ENCODE results near the gene FAM193B.
"Not testable (repeated sequence)": the region's sequence is repeated elsewhere in the genome, so short reads cannot be mapped to it uniquely, and the experiment has no call there.

The FAM193B gene

DNA sequence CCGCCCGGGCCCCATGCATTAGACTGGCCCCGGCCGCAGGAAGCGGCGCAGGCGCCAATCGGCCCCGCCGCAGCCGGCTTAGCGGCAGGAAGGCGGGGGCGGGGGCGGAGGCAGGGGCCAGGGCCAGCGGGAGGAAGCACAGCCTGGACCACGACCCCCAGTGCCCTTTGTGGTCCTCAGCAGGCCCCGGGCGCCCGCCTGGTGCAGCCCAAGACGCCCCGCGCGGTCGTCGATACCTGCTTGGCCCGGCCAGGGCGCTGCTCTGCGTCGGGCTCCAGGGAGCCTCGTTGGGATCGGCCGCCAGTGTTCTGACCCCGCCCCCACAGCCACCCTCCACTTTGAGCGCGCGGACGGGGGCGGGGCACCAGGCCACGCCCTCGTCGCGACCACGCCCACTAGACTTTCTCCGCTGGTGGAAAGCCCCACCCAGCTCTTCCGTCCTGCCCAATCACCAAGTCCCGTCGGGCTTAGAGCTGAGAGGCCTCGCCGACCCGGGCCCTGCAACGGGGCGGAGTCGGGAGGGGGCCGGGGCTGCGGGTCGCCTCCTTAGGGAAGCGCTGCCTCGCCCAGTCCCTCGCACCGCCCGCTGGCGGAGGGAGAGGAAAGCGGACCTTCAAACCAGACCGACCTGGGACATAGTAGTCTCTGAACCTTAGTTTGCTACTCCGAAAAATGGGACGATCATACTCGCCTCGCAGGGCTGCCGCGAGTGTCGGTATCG is 56.9 kb downstream of the FAM193B start, which contains the start of gene PDLIM7:
Gene PDLIM7, minus strand, starts transcription at position 313 of the 721 bp plus-strand sequence. CDS start 1,092 bp downstream, outside the sequence.
- DNase-seq = peak; percentile 98

DNA sequence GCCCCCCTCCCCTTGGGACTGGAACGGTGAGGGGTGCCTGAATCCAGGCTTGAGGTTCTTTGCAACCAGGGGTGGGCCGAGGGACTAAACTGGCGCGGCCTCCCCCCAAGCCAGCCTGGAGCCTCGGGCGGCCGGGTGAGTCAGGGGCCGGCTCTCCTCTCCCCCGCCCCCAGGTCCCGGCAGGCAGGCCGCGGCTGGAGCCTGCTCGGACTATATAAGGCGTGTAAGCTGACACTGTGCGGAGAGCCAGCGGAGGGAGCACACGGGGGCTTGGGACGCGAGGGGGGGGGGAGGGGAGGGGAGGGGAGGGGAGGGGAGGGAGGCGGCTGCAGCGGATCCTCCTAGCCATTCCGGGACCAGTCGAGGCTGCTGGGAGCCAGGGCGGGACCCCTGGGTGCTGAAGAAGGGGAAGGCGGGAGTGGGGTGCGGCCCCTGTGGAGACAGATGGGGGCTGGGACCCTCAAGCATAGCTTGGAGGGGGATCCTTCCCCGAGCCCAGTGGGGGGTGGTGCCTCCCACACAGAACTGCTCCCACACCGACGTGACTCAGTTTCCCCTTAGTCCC is 57.6 kb downstream of the FAM193B start:
- DNase-seq = peak; percentile 97

DNA sequence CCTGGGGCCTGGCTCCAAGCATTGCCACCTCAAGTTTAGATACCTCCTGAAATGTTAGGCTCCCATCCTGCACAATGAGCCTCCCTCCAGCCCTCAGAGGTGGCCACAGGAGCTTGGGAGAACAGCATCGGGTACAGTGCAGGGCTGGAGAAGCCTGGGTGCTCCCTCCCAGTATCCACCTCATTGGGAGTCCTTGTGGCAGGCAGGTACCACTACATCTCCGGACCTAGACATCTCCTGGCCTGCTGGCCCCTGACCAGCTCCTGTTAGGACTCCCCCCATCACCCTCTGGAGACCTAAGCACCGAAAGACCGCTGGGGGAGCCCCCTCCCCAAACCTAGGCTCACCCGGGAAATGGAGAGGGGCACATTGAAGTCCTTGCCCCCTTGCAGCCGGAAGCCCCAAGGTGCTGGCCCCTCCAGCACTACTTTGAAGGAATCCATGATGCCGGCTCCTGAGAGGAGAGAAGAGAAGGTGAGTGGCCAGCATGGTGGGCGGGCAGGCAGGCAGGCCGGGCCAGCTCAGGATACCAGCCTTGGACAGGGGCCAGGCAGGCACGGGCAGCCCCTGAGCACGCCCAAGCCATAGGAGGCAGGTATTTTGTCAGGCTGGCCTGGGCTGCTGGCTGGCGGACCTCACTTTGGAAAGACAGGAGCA is 58.2 kb downstream of the FAM193B start:
- peak; percentile 82 for DNase-seq

DNA sequence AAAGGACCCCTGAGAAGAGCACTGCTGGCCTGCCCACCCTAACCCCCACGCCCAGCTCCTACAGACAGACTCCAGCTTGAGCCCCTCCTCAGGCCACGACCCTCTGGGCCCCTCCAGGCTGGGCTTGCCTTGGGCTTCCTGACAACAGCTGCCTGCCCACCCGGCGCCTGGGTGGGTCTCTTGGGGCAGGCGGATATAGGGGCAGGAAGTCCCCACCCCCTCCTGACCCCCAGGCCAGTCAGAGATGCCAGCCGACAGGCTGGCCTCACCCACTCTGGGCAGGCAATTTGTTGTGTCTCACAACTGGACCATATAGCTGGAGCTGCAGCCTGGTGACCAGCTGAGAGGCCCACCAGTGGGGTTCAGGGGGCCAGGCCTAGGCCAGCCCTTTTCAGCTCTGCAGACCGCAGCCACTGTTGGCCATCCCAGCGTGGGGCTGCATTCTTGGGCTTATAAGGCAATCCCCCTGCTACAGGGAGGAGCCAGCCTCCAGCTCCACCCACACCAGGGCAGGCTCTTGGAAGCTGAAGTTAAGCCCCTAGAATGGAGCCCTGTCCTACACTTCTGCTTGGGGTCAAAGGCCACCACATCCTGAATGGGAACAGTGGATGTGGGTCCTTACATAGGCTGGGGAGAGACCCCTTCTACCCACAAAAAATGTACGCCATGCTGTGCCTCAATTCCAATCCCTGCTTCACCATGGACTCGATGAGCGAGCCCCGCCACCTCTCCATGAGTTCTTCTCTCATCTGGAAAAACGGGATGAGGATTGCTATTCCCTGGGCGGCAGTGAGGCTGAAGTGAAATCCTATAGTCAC is 58.9 kb downstream of the FAM193B start:
- peak; percentile 96 for DNase-seq

DNA sequence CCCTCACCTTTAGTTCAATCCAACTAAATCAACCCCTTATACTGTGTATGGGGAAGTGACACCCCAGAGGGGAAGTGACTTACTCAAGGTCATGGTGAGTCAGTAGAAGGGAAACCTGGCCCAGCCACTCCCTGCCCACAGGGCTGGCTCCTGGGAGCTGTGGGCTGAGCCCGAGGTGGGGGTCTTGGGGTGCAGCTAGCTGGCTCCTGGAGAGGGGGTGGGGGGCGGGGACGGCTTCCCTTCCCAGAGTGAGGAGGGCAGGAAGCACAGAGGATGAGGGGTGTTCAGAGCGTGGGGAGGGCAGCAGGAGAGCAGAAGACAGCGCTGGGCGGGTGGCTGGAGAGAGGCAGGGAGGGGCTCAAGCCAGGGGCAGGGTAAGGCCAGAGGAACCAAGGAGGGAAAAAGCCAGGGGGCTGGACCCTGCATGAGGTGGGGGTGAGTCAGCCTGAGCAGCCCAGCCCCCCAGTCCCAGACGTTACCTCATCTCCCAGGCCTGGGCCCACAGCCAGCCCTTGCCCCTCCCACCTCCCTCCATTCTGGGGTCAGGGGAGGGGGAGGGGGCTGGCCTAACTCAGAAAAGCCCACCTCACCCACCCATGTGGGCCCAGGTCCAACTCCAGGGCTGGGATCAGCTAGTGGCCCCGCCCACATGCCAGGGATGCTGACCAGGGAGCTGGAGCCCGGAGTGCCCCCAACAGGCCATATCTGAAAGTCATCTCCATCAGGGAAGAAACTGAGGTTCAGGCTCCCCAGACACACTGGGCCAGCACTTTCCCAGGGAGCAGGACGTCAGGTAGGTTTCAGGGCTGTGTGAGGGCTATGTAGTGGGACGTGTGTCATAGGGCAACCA is 59.8 kb downstream of the FAM193B start:
- DNase-seq = peak; percentile 97

DNA sequence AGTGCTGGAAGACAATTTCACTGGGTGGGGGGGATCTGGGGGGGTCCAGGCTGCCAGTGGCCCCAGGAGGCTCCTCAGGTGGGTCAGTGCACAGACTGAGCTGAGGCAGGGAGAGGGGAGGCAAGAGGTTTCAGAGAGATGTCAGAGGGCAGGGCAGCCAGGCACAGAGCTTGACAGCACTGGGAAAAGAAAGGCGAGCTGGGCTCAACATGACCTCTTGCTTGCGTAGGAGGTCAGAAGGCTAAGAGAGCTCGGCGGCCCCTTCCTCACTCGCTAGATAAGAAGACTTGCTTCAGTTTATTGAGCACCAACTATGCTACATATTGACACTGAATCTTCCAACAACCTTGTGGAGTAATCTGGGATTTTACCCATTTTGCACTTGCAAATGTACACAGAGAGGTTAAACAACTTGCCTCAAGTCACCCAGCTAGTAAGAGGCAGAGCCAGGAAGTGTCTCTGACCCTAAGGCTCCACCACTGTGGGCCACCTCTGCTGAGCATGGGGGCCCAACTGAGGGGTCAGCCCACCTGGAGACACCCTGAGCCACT is 60.5 kb downstream of the FAM193B start:
- DNase-seq = no peak

DNA sequence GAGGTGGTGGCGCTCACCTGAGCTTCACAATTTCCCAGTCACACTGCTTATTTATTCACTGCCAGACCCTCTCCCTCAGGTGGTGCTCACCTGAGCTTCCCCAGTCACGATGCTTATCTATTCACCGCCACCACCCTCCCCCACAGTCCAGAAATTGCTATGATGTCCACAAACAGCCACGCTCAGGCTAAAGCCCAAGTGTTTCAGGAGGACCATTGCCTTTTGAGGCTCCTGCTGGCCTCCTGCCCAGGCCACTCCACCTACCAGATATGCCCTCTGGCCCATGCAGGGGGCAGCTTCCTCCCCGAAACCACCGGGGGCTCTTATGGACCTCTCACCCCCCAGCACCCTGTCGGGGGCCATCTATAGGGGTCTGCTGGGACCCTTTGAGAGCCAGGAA is 61.5 kb downstream of the FAM193B start:
- DNase-seq = no peak

DNA sequence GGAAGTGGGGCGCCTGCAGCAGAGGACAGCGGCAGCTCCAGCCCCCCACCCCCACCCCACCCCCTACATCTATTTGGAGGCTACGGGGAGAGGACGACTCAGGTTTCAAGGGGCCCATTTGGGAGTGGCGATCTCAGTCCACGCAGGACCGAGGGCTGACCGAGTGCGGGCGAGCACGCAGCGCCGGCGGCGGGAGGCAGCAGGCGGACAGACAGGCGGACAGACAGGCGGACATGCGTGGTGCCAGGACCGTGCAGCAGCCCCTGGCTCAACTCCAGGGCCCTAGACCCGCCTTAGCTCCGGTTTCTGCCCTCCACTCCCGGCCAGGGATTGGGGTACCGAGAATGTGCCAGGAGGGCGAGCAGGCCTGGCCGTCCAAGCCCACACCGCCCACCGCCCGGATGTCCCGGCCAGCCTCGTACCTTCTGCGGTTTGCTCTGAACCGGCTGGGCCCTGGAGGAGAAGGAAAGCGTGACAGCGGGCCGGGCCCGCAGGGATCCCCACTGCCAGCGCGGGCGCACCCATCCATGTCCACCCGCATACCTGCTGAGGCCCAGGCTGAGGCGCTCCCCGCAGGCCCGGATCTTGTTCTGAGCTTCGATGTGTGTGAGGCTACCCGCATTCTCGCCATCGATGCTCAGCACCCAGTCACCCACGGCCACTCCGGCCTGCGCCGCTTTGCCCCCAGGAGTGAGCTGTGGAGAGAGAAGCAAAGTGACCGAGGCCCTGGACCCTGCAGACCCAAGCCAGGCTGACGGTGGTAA is 62.2 kb downstream of the FAM193B start:
- no peak for DNase-seq

DNA sequence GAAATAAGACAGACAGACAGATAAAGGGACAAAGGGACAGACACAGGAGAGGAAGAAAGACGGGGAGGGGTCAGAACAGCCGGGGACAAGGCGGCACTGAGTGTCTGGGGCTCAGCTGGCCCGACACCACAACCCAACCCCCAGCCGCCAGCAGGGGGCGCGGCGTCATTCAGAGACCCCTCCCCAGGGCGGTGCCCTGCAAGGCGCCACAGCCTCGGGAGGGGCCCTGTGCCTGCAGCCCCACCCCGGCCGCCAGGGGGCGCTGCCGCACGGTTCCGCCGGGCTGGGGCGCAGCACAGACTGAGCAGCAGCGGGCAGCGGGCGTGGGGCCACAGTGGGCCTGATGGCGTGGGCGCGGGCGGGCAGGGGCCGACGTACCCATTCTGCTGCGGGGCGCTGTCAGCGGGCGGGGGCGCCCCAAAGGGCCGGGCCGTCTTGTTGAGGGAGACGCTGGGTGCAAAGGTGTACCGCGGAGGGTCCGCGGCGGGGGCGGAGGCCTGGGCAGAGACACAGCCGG is 62.9 kb downstream of the FAM193B start:
- peak; percentile 56 for DNase-seq

DNA sequence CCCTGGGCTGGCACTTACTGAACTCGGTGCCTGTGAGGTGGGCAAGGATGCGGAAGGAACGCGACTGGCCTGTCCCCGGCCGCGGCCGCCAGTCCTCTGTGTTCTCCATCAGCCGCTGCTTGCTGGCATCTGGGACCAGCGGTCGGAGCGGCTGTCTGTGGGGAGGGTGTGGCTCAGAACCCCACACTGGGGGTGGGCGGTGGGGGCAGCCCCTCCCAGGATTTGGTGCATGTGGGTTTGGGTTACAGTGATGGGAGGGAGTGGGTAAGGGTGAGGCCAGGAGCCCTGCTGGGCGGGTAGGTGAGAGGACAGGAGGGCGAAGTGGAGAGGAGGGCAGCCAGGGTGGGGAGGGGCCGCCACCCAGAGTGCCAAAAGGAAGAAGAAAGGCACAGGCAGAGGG is 63.4 kb downstream of the FAM193B start:
- DNase-seq = no peak

DNA sequence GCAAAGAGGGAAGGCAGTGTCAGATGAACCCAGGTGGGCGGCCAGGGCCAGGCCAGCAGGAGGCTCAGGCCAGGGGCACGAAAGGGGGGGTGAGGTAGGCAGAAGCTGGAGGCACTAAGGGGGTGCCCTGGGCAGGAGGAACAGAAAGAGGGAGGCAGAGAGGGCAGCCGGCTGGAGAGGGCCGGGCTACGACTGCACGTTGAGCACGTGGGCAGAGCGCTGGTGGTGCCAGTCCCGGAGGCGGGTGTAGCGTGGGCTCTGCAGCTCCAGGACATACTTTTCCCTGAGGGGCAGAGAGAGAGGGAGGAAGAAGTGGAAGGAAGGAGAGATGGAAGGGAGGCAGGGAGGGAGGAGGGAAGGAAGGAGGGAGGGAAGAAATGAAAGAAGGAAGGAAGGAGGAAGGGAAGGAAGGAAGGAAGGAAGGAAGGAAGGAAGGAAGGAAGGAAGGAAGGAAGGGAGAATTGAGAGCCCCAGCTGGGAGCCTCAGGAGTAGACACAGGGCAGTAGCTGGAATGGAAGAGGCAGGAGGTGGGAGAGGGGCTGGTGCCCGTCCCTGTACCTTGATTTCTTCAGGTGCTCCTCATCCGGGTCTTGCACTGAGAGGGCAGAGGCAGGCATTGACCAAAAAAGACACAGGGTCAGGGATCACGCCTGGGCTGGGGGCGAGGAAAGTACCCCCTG is 63.9 kb downstream of the FAM193B start:
- no peak for DNase-seq

DNA sequence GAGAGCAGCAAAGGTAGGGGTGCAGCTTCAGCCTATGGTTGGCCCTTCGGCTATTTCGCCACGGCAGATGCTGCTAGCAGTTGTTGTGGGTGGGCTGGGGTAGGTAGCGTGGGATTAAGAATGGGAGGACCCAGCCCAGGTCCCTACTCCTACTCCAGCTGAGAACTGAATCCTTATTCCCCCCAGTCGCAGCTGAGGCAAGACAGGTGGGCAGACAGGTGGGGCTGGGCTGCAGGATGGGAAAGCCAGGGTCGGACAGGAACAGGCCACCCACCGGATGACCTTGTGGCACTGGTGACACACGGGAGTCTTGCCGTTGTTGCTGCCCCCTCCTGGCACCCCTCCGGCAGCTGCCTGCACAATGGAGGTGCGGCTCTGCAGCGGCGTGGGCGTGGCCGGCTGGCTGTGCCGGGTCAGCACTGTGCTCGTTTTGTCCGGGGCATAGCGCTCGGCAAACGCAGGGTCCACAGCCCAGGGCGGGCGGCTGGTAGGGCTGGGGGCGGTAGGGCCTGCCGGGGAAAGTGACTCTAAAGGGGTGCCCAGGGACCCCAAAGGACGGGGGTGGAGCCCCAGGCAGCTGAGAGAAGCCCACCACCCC is 65.1 kb downstream of the FAM193B start:
- no peak for DNase-seq

DNA sequence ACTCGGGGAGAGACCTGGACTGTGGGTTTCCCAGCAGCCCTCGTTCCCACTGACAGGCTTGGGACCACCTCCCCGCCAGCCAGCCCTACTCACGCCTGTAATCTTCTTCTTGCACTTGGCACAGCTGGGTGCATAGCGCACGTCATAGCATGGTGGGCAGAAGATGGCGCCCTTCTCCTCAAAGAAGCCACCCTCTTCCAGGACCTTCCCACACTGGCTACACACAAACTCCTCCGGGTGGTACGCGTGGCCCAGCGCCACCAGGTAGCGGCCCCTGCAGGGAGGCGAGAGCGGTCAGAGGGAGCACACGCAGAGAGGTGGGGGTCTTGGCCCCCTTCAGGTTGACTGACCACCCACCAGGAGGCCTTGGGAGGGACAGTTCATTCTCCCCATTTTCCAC is 66.4 kb downstream of the FAM193B start:
- DNase-seq = no peak

DNA sequence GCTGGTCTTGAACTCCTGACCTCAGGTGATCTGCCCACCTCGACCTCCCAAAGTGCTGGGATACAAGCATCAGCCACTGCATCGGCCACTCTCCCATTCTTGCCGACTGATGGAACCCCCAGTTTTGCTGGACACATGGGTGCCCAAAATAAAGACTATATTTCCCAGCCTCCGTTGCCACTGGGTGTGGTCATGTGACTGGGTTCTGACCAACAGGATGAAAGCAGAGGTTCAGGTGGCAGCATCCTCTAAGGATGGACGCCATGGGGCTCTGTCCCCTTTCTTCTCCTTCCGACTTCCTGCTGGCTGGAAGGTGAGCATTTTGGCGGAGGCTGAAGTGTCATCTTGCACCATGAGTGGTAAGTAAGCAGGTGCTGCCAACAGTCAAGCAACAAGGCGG is 67.2 kb downstream of the FAM193B start:
- no peak for DNase-seq

DNA sequence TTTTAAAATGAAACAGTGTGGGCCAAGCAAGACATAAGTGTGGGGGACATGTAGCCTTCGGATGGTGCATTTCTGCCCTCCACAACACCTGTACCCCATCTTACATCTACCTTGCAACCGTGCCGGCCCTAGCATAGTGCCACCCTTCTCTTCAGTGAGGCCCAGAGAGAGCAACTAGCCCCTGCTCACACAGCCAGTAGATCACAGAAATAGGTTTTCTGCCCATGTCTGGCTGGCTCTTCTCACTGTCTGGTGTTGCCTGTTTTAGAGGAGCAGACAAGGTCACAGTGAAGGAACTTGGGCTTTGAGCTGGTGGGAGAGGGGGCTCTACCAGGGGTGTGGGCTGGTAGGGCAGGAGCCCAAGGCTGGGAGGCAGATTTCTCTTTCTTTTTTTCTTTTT is 68.1 kb downstream of the FAM193B start:
- DNase-seq = no peak

DNA sequence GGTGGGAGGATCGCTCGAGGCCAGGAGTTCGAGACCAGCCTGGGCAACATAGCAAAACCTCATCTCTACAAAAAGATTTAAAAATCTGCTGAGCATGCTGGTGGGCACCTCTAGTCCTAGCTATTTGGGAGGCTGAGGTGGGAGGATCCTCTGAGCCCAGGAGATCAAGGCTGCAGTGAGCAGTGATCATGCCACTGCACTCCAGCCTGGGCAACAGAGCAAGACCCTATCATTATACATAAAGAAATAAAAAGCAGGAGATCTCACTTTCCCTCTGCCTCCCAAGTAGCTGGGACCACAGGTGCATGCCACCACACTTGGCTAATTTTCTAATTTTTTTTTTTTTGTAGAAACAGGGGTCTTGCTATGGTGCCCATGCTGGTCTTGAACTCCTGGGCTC is 68.6 kb downstream of the FAM193B start:
- not testable (repeated sequence) for DNase-seq

DNA sequence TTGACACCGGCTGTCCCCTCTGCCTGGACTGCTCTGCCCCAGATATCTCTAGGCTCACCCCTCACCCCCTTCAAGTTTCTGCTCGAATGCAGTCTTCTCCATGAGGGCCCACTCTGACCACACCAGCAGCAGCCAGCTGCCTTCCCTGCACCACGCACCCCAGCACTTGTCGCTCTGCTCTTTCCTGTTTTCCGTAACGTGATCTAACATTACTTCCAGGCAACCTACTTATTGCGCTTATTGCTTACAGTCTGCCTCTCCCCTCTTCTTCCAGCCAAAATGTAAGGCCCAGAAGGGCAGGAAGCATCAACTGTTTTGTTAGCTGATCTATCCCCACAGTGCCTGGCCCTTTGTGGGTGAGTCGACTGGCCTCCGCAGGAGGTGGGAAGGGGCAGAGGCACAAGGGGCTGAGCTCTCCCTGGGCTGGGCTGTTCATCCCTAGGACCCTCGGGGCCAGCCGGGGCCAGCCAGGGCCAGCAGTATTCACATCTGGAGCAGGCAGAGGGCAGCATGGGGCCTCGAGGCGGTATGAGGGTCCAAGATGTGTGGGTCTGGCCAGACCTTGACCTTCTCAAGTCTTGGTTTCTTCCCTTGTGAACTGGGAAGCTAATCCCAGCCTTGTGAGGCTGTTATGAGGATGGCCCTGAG is 69.3 kb downstream of the FAM193B start:
- DNase-seq = no peak

DNA sequence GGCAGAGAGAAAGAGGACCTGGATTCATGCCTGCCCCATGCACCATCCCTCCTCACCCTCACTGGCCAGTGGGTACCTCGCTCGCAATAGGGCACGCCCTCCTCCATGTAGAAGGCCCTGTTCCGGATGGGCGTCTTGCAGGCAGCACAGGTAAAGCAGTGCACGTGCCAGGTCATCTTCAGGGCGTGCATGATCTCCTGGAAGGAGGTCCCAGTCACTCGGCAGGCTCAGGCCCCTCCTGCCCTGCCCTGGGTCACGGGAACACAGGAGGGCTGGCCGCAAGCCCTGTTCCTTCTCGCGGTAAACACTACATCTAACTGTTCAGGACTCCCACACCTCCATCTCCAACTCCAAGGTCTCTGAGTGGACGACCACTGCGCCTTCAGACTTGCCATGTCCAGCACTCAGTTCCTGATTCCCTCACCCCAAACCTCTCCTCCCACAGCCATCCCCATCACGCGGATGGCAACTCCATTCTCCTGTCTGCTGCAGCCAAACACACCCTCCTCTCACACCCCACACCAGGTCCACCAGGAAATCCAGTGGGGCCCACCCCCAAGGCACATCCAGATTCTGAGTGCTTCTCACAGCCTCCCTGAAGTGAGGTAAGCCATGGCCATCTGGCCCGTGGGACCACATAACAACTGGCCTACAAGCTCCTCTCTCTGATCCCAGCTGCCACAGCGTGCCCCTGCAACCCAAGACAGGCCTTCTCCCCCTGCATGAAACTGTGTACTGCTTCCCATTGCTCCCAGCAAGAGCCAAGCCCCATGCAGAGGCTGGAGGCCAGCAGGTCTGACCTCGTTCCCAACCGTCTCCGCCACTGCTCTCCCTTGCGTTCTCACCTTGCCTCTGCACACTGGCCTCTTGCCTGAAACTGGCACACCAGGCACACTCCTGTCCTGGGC is 70.1 kb downstream of the FAM193B start:
- no peak for DNase-seq
